ENCODE results near the gene DLGAP1.

DNA sequence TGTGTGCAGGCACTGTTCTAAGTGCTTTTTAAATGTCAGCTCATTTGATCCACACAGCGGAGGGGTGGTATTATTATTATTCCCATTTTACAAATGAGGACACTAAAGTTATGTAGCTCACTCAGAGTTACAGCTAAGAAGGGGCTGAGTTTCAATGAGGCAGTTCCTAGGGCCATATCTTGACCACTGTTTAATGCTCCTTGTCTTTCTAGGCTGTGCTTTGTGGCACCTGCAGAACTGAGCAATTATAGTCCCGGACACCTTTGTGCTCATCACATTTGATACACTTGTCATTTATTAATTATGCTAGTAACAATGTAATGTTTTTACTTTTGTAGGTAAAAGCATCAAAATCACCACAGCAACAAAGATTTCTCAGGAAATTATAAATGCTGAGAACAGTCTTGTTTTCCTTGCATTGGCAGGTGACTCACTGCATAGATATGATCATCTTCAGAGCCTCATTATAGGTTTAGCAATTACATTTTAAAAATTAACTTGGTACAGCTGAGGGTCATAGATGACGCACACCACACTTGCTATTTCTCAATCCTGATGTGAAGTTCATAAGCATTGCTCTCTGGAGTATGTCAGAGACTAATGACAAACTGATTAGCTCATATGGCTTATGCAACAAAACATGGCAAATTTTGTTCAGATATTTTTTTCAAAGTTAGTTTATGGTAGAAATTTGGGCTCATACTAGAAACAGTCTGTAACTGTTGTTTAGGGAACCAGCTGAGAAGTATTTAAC is 638.3 kb downstream of the DLGAP1 start:
- TF ChIP-seq, protein P1, sequence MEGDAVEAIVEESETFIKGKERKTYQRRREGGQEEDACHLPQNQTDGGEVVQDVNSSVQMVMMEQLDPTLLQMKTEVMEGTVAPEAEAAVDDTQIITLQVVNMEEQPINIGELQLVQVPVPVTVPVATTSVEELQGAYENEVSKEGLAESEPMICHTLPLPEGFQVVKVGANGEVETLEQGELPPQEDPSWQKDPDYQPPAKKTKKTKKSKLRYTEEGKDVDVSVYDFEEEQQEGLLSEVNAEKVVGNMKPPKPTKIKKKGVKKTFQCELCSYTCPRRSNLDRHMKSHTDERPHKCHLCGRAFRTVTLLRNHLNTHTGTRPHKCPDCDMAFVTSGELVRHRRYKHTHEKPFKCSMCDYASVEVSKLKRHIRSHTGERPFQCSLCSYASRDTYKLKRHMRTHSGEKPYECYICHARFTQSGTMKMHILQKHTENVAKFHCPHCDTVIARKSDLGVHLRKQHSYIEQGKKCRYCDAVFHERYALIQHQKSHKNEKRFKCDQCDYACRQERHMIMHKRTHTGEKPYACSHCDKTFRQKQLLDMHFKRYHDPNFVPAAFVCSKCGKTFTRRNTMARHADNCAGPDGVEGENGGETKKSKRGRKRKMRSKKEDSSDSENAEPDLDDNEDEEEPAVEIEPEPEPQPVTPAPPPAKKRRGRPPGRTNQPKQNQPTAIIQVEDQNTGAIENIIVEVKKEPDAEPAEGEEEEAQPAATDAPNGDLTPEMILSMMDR (IDR thresholded peaks at IDR 0.05) = no peak
- TF ChIP-seq EZH2 (IDR thresholded peaks at IDR 0.05; ENCODE audit: borderline replicate concordance, insufficient read depth, low read depth, low read length, poor library complexity, severe bottlenecking) = no peak
